ENCODE results near the gene MT1A. TPM values are rescaled to one million over a fixed set of nuclear protein-coding genes. Genes with fewer than 3 reads are reported as not detected.

MT1A gene
- total and polyA plus RNA-seq, 2 of the 8 experiments (the other 6 are each of a cell fraction or from before 2014, with no cell fraction given), result not detected

GRCh38 chr16:56679818-56680217 is 41.4 kb downstream of the MT1A start:
- FAIRE-seq, result no peak
- Histone ChIP-seq H3K9me3 (ENCODE audit: insufficient read depth in 2 of 2, low read depth in 1 of 2, low read length in 1 of 2) (no peaks in the 10 kb centered on the region), H3K18ac (ENCODE audit: extremely low read depth, low read length) (no peak overlapping the region), H3K56ac (replicated peaks; ENCODE audit: insufficient read length, low read depth, low read length) (no peak overlapping the region), H2BK12ac (ENCODE audit: low read depth, low read length) (no peak overlapping the region), H4K91ac (replicated peaks; ENCODE audit: insufficient read length, low read length) (no peak overlapping the region), H3K23me2 (ENCODE audit: low read depth, low read length) (peaks cover 10% of the 10 kb centered on the region), H3K4me2 (ENCODE audit: insufficient read depth in 1 of 2, low read depth in 2 of 2, low read length in 2 of 2) (no peak overlapping the region), H3K4ac (replicated peaks; ENCODE audit: insufficient read length, low read depth, low read length) (no peak overlapping the region), H2AK5ac (ENCODE audit: low read depth, low read length) (no peak overlapping the region), H3K23ac (ENCODE audit: insufficient read length) (no peak overlapping the region), H3K4me1 (replicated peaks in 1 of 4; ENCODE audit: control insufficient read depth in 3 of 4, insufficient read depth in 4 of 4, low read length in 3 of 4) (peaks cover 0 to 32% (median 10%) of the 10 kb centered on the region in 4 experiments; a peak in 6 of 7 replicates), H3K4me3 (ENCODE audit: extremely low read depth in 1 of 4, insufficient read depth in 2 of 4, low read depth in 3 of 4, low read length in 4 of 4) (no peak overlapping the region), H3K14ac (ENCODE audit: insufficient read length) (no peak overlapping the region), H3K79me1 (ENCODE audit: low read depth, low read length) (no peaks in the 10 kb centered on the region; the same call in 1 of the 2 replicates), H2BK5ac (ENCODE audit: low read depth, low read length) (no peak overlapping the region), H2AFZ (ENCODE audit: low read length) (no peak overlapping the region), H3K36me3 (ENCODE audit: control insufficient read depth in 2 of 4, insufficient read depth in 4 of 4, low read length in 3 of 4) (peaks cover 0 to 3% (median 0%) of the 10 kb centered on the region in 4 experiments; a peak in 1 of 8 replicates), H4K20me1 (replicated peaks in 1 of 2; ENCODE audit: control insufficient read depth in 1 of 2, insufficient read depth in 2 of 2, low read length in 2 of 2) (peaks cover 0 to 1% of the 10 kb centered on the region in 2 experiments), H3K79me2 (ENCODE audit: control insufficient read depth in 1 of 2, insufficient read depth in 2 of 2, low read length in 2 of 2) (no peaks in the 10 kb centered on the region), H4K5ac (ENCODE audit: insufficient read length, low read depth, low read length) (no peak overlapping the region), H3K9ac (replicated peaks in 1 of 4; ENCODE audit: extremely low read depth in 1 of 4, low read depth in 3 of 4, low read length in 3 of 4) (no peak overlapping the region), H3K27me3 (replicated peaks in 1 of 4; ENCODE audit: control insufficient read depth in 3 of 4, extremely low read depth in 1 of 4, insufficient read depth in 3 of 4, low read length in 3 of 4) (peaks cover 0 to 61% (median 34%) of the 10 kb centered on the region in 4 experiments; a peak in 5 of 7 replicates), H4K8ac (ENCODE audit: extremely low read depth, insufficient read depth, low read length) (no peak overlapping the region), H2BK120ac (replicated peaks; ENCODE audit: low read depth, low read length) (no peak overlapping the region), H2BK15ac (ENCODE audit: low read length) (no peak overlapping the region), H2BK20ac (ENCODE audit: low read length) (no peak overlapping the region), H3K27ac (ENCODE audit: low read depth, low read length) (no peak overlapping the region)
- no peak for DNase-seq (ENCODE audit: low read depth in 1 of 2, low spot score in 2 of 2)
- WGBS, 2 experiments (ENCODE audit: extremely low coverage in 1 of 2, insufficient coverage in 1 of 2, insufficient read length in 1 of 2, insufficient replicate concordance in 2 of 2, low coverage in 1 of 2, low lambda C conversion rate in 2 of 2, missing lambda C conversion rate in 1 of 2), result 80% methylated on average over 6 of the region's 6 CpGs; no CpG with 5 or more reads in 1 of the 2 experiments
- ChIA-PET CTCF (ENCODE audit: partially characterized antibody) (interaction anchor here (0.8 to 6.0 kb wide), 4 partner anchors 9 to 76 kb away, joined by 3 to 57 read pairs (median 4); partner anchors contain the start of gene MT1H), POLR2A (ENCODE audit: partially characterized antibody) (interaction anchor here (1.0 to 12.9 kb wide), 4 partner anchors 11 to 54 kb away, joined by 3 to 205 read pairs (median 4); partner anchors contain the start of genes MT1E, MT1G and MT1H)
- TF ChIP-seq HDAC2 (IDR thresholded peaks at IDR 0.05; ENCODE audit: borderline replicate concordance in 1 of 2, low read depth in 2 of 2, low read length in 2 of 2) (no peak), CREB1 (IDR thresholded peaks at IDR 0.05) (no peak), SIRT6 (IDR thresholded peaks at IDR 0.05; ENCODE audit: low read length) (no peak), GABPA (IDR thresholded peaks at IDR 0.05; ENCODE audit: borderline replicate concordance, insufficient read depth, low read length) (no peak), PHF8 (conservative IDR thresholded peaks at IDR 0.05; ENCODE audit: low read depth, low read length) (no peak), ZNF274 (IDR thresholded peaks at IDR 0.05; ENCODE audit: borderline replicate concordance, extremely low read depth, low read length) (no peak), RFX5 (IDR thresholded peaks at IDR 0.05; ENCODE audit: borderline replicate concordance, low read depth, low read length) (no peak), SIN3A (conservative IDR thresholded peaks at IDR 0.05 in 1 of 2, IDR thresholded peaks at IDR 0.05 in 1 of 2; ENCODE audit: low read depth in 1 of 2, low read length in 2 of 2) (no peak), CHD1 (IDR thresholded peaks at IDR 0.05; ENCODE audit: low read depth, low read length) (no peak)
- TF ChIP-seq, protein P1, sequence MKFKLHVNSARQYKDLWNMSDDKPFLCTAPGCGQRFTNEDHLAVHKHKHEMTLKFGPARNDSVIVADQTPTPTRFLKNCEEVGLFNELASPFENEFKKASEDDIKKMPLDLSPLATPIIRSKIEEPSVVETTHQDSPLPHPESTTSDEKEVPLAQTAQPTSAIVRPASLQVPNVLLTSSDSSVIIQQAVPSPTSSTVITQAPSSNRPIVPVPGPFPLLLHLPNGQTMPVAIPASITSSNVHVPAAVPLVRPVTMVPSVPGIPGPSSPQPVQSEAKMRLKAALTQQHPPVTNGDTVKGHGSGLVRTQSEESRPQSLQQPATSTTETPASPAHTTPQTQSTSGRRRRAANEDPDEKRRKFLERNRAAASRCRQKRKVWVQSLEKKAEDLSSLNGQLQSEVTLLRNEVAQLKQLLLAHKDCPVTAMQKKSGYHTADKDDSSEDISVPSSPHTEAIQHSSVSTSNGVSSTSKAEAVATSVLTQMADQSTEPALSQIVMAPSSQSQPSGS (IDR thresholded peaks at IDR 0.05; ENCODE audit: low read length), result no peak
- TF ChIP-seq, protein P2, sequence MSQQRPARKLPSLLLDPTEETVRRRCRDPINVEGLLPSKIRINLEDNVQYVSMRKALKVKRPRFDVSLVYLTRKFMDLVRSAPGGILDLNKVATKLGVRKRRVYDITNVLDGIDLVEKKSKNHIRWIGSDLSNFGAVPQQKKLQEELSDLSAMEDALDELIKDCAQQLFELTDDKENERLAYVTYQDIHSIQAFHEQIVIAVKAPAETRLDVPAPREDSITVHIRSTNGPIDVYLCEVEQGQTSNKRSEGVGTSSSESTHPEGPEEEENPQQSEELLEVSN (IDR thresholded peaks at IDR 0.05), result no peak

All from H1 (cell line).